Mesendoderm (in vitro differentiated cells): Measurements from ENCODE around the gene PPP1R13B.

Experiments
- DNase-seq: peaks from one replicate; pipeline ENCODE4 v3.0.0; 2013
- H2AK5ac ChIP-seq: 2 replicates; pipeline ENCODE4 v1.6.1; 2013; ENCODE audit warnings: low read length, inconsistent platforms
- H2BK120ac ChIP-seq: 2 replicates; pipeline ENCODE4 v1.6.1; 2013; ENCODE audit warnings: low read depth, mild to moderate bottlenecking, low read length, moderate library complexity, mixed read lengths
- H2BK15ac ChIP-seq: replicated peaks from 2 replicates; pipeline ENCODE4 v1.6.1; 2013; ENCODE audit warnings: low read depth, mild to moderate bottlenecking, moderate library complexity
- H2BK5ac ChIP-seq: 2 replicates; pipeline ENCODE4 v1.6.1; 2013; ENCODE audit warnings: low read length, inconsistent platforms
- H3K18ac ChIP-seq: 2 replicates; pipeline ENCODE4 v1.6.1; 2013; ENCODE audit warnings: mild to moderate bottlenecking, low read length, mixed read lengths
- H3K23ac ChIP-seq: one replicate; pipeline ENCODE4 v1.6.1; 2013; ENCODE audit warnings: low read length
- H3K27ac ChIP-seq: 2 replicates; pipeline ENCODE4 v1.5.1; 2013; ENCODE audit warnings: low read depth, mild to moderate bottlenecking, inconsistent platforms, low read length, moderate library complexity
- H3K27me3 ChIP-seq: 2 replicates; pipeline ENCODE4 v1.6.1; 2013; ENCODE audit warnings: low read length, control low read depth, mild to moderate bottlenecking, inconsistent platforms; ENCODE audit not compliant: insufficient read depth, poor library complexity
- H3K36me3 ChIP-seq: 2 replicates; pipeline ENCODE4 v1.6.1; 2013; ENCODE audit warnings: low read length, inconsistent platforms; ENCODE audit not compliant: control insufficient read depth, insufficient read depth
- H3K4ac ChIP-seq: one replicate; pipeline ENCODE4 v1.6.1; 2013; ENCODE audit warnings: low read depth, mild to moderate bottlenecking, low read length, moderate library complexity
- H3K4me1 ChIP-seq: 2 replicates; pipeline ENCODE4 v1.6.1; 2013; ENCODE audit warnings: low read depth, low read length, inconsistent platforms; ENCODE audit not compliant: control insufficient read depth
- H3K4me2 ChIP-seq: 2 replicates; pipeline ENCODE4 v1.6.1; 2013; ENCODE audit warnings: low read length
- H3K4me3 ChIP-seq: 2 replicates; pipeline ENCODE4 v1.5.1; 2013; ENCODE audit warnings: mild to moderate bottlenecking, low read length
- H3K56ac ChIP-seq: one replicate; pipeline ENCODE4 v1.6.1; 2013; ENCODE audit warnings: low read length
- H3K79me1 ChIP-seq: 2 replicates; pipeline ENCODE4 v1.6.1; 2013; ENCODE audit warnings: low read length, inconsistent platforms
- H3K79me2 ChIP-seq: 2 replicates; pipeline ENCODE4 v1.6.1; 2013; ENCODE audit warnings: mild to moderate bottlenecking, low read length; ENCODE audit not compliant: control insufficient read depth, insufficient read depth
- H3K9ac ChIP-seq: 2 replicates; pipeline ENCODE4 v1.6.1; 2013; ENCODE audit warnings: low read length, inconsistent platforms
- H4K5ac ChIP-seq: one replicate; pipeline ENCODE4 v1.6.1; 2013; ENCODE audit warnings: low read length
- H4K8ac ChIP-seq: one replicate; pipeline ENCODE4 v1.6.1; 2013; ENCODE audit warnings: low read depth, mild to moderate bottlenecking, control low read depth, low read length, moderate library complexity
- WGBS: extraction: QIAGEN DNeasy Blood & Tissue Kit; methylation state at CpG from one replicate; pipeline ENCODE4 v1.1.7; 2013; ENCODE audit warnings: low lambda C conversion rate, missing lambda C conversion rate; ENCODE audit not compliant: insufficient coverage; ENCODE audit errors: extremely low coverage; 5-methylcytosine and 5-hydroxymethylcytosine counted together

Gene PPP1R13B

GRCh38 chr14:103696070-103696402 is 151.3 kb downstream of the PPP1R13B start:
- Histone ChIP-seq H4K5ac (no peak overlapping the region), H3K36me3 (peaks cover 1% of the 10 kb centered on the region), H2AK5ac (no peak overlapping the region), H2BK15ac (no peak overlapping the region), H3K79me1 (no peaks in the 10 kb centered on the region), H2BK120ac (no peak overlapping the region), H3K18ac (no peak overlapping the region), H2BK5ac (no peak overlapping the region), H4K8ac (no peak overlapping the region), H3K4me3 (no peak overlapping the region), H3K23ac (no peak overlapping the region), H3K27ac (no peak overlapping the region), H3K4me1 (no peaks in the 10 kb centered on the region), H3K4me2 (no peak overlapping the region), H3K56ac (no peak overlapping the region), H3K27me3 (no peaks in the 10 kb centered on the region), H3K4ac (no peak overlapping the region), H3K9ac (no peak overlapping the region), H3K79me2 (no peaks in the 10 kb centered on the region)
- no CpG with 5 or more reads among the region's 13 CpGs for WGBS
- DNase-seq: no peak

- Histone ChIP-seq H3K36me3 (peaks cover 1% of the 10 kb centered on the region), H3K18ac (no peak overlapping the region), H3K79me1 (no peaks in the 10 kb centered on the region), H4K5ac (no peak overlapping the region), H3K9ac (no peak overlapping the region), H3K23ac (no peak overlapping the region), H3K4me1 (no peaks in the 10 kb centered on the region), H3K27me3 (no peaks in the 10 kb centered on the region), H3K56ac (no peak overlapping the region), H2BK120ac (no peak overlapping the region), H3K27ac (no peak overlapping the region), H3K4me2 (no peak overlapping the region), H2AK5ac (no peak overlapping the region), H3K4ac (no peak overlapping the region), H2BK5ac (no peak overlapping the region), H3K79me2 (no peaks in the 10 kb centered on the region), H4K8ac (no peak overlapping the region), H2BK15ac (no peak overlapping the region), H3K4me3 (no peak overlapping the region)
- WGBS: no CpG with 5 or more reads among the region's 14 CpGs
- no peak for DNase-seq
These were observed 151.9 kb downstream of the PPP1R13B start for GRCh38 chr14:103695296-103696069.

GRCh38 chr14:103694572-103695026 is 152.8 kb downstream of the PPP1R13B start:
- Histone ChIP-seq H3K4me1 (no peaks in the 10 kb centered on the region), H3K18ac (no peak overlapping the region), H2BK120ac (no peak overlapping the region), H2BK5ac (no peak overlapping the region), H4K5ac (no peak overlapping the region), H3K36me3 (peaks cover 1% of the 10 kb centered on the region), H2AK5ac (no peak overlapping the region), H3K4me2 (no peak overlapping the region), H3K4me3 (no peak overlapping the region), H3K79me1 (peaks cover 3% of the 10 kb centered on the region), H3K4ac (no peak overlapping the region), H2BK15ac (no peak overlapping the region), H3K27ac (no peak overlapping the region), H3K9ac (no peak overlapping the region), H4K8ac (no peak overlapping the region), H3K79me2 (no peaks in the 10 kb centered on the region), H3K27me3 (no peaks in the 10 kb centered on the region), H3K56ac (no peak overlapping the region), H3K23ac (no peak overlapping the region)
- no peak for DNase-seq
- no CpG with 5 or more reads among the region's 20 CpGs for WGBS

GRCh38 chr14:103693515-103693914 is 153.9 kb downstream of the PPP1R13B start:
- no peak overlapping the region for H3K18ac ChIP-seq
- peaks cover 3% of the 10 kb centered on the region for H3K36me3 ChIP-seq
- H3K4me2 ChIP-seq: no peak overlapping the region
- no peak overlapping the region for H3K23ac ChIP-seq
- H3K27ac ChIP-seq: no peak overlapping the region
- H2BK5ac ChIP-seq: no peak overlapping the region
- no peaks in the 10 kb centered on the region for H3K27me3 ChIP-seq
- no peak overlapping the region for H3K9ac ChIP-seq
- peaks cover 5% of the 10 kb centered on the region for H3K79me1 ChIP-seq
- H4K5ac ChIP-seq: no peak overlapping the region
- no peaks in the 10 kb centered on the region for H3K4me1 ChIP-seq
- H3K56ac ChIP-seq: no peak overlapping the region
- no peak overlapping the region for H4K8ac ChIP-seq
- DNase-seq: no peak
- H3K4me3 ChIP-seq: no peak overlapping the region
- H2BK15ac ChIP-seq: no peak overlapping the region
- no peak overlapping the region for H2AK5ac ChIP-seq
- no CpG with 5 or more reads among the region's 22 CpGs for WGBS
- H2BK120ac ChIP-seq: no peak overlapping the region
- H3K79me2 ChIP-seq: no peaks in the 10 kb centered on the region
- no peak overlapping the region for H3K4ac ChIP-seq

GRCh38 chr14:103692871-103693270 is 154.5 kb downstream of the PPP1R13B start:
- Histone ChIP-seq H2AK5ac (no peak overlapping the region), H2BK120ac (no peak overlapping the region), H3K4me3 (no peak overlapping the region), H3K23ac (no peak overlapping the region), H3K27me3 (no peaks in the 10 kb centered on the region), H3K79me2 (no peaks in the 10 kb centered on the region), H3K18ac (no peak overlapping the region), H4K8ac (no peak overlapping the region), H2BK5ac (no peak overlapping the region), H3K4me1 (no peaks in the 10 kb centered on the region), H4K5ac (no peak overlapping the region), H3K9ac (no peak overlapping the region), H3K56ac (no peak overlapping the region), H3K4me2 (no peak overlapping the region), H3K27ac (no peak overlapping the region), H3K4ac (no peak overlapping the region), H3K79me1 (peaks cover 5% of the 10 kb centered on the region), H3K36me3 (peaks cover 3% of the 10 kb centered on the region), H2BK15ac (no peak overlapping the region)
- no peak for DNase-seq
- no CpG with 5 or more reads among the region's 12 CpGs for WGBS

- Histone ChIP-seq H3K79me2 (no peaks in the 10 kb centered on the region), H4K8ac (no peak overlapping the region), H2BK15ac (no peak overlapping the region), H3K79me1 (peaks cover 5% of the 10 kb centered on the region), H2BK5ac (no peak overlapping the region), H3K56ac (no peak overlapping the region), H3K4me3 (no peak overlapping the region), H3K4me2 (no peak overlapping the region), H2AK5ac (no peak overlapping the region), H3K27me3 (no peaks in the 10 kb centered on the region), H3K23ac (no peak overlapping the region), H2BK120ac (no peak overlapping the region), H3K4ac (no peak overlapping the region), H3K4me1 (no peaks in the 10 kb centered on the region), H3K36me3 (peaks cover 3% of the 10 kb centered on the region), H3K9ac (no peak overlapping the region), H3K27ac (no peak overlapping the region), H4K5ac (no peak overlapping the region), H3K18ac (no peak overlapping the region)
- no CpG with 5 or more reads among the region's 17 CpGs for WGBS
- no peak for DNase-seq
These were observed 155.2 kb downstream of the PPP1R13B start for GRCh38 chr14:103692159-103692558.
